ENCODE data around the gene NAGK. TPM values are rescaled to one million over a fixed set of nuclear protein-coding genes. Genes with fewer than 3 reads are reported as not detected.

The NAGK gene
- total and polyA plus RNA-seq, 2 experiments from 2014 or later: 47.0 to 55.6 TPM

DNA sequence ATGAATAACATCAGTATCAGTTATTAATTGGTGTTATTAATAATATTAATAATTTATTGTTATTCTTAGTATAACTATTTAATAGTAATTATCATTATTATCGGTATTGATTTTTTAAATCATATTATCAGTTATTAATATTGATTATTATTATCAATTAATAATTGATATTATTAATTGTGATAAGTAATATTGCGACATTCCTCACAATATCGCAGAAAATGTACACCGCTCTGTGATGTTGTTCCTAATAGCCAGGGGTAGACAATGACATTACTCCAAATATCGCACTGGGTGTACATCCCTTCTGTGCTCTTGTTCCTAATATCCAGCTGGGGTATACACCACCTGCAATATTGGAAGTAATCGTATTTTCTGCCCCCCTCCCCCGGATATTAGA lies 23.3 kb upstream of the NAGK start (continued):
- TF ChIP-seq, protein P1, sequence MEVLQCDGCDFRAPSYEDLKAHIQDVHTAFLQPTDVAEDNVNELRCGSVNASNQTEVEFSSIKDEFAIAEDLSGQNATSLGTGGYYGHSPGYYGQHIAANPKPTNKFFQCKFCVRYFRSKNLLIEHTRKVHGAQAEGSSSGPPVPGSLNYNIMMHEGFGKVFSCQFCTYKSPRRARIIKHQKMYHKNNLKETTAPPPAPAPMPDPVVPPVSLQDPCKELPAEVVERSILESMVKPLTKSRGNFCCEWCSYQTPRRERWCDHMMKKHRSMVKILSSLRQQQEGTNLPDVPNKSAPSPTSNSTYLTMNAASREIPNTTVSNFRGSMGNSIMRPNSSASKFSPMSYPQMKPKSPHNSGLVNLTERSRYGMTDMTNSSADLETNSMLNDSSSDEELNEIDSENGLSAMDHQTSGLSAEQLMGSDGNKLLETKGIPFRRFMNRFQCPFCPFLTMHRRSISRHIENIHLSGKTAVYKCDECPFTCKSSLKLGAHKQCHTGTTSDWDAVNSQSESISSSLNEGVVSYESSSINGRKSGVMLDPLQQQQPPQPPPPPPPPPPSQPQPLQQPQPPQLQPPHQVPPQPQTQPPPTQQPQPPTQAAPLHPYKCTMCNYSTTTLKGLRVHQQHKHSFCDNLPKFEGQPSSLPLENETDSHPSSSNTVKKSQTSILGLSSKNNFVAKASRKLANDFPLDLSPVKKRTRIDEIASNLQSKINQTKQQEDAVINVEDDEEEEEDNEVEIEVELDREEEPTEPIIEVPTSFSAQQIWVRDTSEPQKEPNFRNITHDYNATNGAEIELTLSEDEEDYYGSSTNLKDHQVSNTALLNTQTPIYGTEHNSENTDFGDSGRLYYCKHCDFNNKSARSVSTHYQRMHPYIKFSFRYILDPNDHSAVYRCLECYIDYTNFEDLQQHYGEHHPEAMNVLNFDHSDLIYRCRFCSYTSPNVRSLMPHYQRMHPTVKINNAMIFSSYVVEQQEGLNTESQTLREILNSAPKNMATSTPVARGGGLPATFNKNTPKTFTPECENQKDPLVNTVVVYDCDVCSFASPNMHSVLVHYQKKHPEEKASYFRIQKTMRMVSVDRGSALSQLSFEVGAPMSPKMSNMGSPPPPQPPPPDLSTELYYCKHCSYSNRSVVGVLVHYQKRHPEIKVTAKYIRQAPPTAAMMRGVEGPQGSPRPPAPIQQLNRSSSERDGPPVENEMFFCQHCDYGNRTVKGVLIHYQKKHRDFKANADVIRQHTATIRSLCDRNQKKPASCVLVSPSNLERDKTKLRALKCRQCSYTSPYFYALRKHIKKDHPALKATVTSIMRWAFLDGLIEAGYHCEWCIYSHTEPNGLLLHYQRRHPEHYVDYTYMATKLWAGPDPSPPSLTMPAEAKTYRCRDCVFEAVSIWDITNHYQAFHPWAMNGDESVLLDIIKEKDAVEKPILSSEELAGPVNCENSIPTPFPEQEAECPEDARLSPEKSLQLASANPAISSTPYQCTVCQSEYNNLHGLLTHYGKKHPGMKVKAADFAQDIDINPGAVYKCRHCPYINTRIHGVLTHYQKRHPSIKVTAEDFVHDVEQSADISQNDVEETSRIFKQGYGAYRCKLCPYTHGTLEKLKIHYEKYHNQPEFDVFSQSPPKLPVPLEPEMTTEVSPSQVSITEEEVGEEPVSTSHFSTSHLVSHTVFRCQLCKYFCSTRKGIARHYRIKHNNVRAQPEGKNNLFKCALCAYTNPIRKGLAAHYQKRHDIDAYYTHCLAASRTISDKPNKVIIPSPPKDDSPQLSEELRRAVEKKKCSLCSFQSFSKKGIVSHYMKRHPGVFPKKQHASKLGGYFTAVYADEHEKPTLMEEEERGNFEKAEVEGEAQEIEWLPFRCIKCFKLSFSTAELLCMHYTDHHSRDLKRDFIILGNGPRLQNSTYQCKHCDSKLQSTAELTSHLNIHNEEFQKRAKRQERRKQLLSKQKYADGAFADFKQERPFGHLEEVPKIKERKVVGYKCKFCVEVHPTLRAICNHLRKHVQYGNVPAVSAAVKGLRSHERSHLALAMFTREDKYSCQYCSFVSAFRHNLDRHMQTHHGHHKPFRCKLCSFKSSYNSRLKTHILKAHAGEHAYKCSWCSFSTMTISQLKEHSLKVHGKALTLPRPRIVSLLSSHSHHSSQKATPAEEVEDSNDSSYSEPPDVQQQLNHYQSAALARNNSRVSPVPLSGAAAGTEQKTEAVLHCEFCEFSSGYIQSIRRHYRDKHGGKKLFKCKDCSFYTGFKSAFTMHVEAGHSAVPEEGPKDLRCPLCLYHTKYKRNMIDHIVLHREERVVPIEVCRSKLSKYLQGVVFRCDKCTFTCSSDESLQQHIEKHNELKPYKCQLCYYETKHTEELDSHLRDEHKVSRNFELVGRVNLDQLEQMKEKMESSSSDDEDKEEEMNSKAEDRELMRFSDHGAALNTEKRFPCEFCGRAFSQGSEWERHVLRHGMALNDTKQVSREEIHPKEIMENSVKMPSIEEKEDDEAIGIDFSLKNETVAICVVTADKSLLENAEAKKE (CRISPR knock-in tag; IDR thresholded peaks at IDR 0.05): no peak
- TF ChIP-seq, protein P2, sequence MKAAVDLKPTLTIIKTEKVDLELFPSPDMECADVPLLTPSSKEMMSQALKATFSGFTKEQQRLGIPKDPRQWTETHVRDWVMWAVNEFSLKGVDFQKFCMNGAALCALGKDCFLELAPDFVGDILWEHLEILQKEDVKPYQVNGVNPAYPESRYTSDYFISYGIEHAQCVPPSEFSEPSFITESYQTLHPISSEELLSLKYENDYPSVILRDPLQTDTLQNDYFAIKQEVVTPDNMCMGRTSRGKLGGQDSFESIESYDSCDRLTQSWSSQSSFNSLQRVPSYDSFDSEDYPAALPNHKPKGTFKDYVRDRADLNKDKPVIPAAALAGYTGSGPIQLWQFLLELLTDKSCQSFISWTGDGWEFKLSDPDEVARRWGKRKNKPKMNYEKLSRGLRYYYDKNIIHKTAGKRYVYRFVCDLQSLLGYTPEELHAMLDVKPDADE (IDR thresholded peaks at IDR 0.05): no peak

DNA sequence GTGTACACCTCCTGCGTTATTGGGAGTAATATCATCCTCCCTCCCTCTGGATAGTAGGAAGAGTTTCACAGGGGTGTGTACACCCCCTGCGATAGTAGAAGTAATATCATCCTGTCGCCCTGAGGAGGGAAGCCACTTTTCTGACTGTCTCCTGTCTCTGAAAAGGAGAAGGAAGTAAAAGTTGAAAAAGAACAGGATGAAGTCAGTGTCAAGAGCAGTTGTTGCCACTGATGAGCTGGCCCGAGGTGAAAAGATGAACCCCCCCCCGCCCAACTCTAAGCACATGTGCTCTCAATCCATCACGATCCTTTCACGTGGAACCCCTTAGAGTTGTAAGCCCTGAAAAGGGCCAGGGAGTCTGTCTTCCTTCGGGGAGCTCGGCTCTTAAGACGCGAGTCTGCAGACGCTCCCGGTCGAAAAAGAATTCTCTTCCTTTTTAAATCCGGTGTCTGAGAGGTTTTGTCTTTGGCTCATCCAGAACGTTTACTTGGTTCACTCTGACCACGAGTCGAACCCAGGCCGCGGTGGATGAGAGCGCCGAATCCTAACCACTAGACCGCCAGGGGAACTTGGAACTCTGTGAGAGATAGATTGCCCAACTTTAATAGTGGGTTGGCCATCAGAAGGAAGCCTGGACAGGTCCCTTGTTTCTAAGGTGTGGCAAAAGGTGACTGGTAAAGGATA lies 22.4 kb upstream of the NAGK start:
- H3K79me2 ChIP-seq (replicated peaks; ENCODE audit: insufficient read depth): no peaks in the 10 kb centered on the region
- TF ChIP-seq, protein P3, sequence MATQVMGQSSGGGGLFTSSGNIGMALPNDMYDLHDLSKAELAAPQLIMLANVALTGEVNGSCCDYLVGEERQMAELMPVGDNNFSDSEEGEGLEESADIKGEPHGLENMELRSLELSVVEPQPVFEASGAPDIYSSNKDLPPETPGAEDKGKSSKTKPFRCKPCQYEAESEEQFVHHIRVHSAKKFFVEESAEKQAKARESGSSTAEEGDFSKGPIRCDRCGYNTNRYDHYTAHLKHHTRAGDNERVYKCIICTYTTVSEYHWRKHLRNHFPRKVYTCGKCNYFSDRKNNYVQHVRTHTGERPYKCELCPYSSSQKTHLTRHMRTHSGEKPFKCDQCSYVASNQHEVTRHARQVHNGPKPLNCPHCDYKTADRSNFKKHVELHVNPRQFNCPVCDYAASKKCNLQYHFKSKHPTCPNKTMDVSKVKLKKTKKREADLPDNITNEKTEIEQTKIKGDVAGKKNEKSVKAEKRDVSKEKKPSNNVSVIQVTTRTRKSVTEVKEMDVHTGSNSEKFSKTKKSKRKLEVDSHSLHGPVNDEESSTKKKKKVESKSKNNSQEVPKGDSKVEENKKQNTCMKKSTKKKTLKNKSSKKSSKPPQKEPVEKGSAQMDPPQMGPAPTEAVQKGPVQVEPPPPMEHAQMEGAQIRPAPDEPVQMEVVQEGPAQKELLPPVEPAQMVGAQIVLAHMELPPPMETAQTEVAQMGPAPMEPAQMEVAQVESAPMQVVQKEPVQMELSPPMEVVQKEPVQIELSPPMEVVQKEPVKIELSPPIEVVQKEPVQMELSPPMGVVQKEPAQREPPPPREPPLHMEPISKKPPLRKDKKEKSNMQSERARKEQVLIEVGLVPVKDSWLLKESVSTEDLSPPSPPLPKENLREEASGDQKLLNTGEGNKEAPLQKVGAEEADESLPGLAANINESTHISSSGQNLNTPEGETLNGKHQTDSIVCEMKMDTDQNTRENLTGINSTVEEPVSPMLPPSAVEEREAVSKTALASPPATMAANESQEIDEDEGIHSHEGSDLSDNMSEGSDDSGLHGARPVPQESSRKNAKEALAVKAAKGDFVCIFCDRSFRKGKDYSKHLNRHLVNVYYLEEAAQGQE (IDR thresholded peaks at IDR 0.05; ENCODE audit: unreplicated experiment): no peak
- TF ChIP-seq, protein P2 (IDR thresholded peaks at IDR 0.05): no peak
- TF ChIP-seq NANOG (IDR thresholded peaks at IDR 0.05; ENCODE audit: borderline replicate concordance) (no peak), EZH2phosphoT487 (IDR thresholded peaks at IDR 0.05; ENCODE audit: unreplicated experiment) (no peak), EZH2 (IDR thresholded peaks at IDR 0.05; ENCODE audit: low read depth, unreplicated experiment) (no peak), ZNF114 (CRISPR knock-in tag; IDR thresholded peaks at IDR 0.05) (no peak), ZNF331 (CRISPR knock-in tag; IDR thresholded peaks at IDR 0.05; ENCODE audit: low read depth) (no peak), STAT1 (IDR thresholded peaks at IDR 0.05; ENCODE audit: unreplicated experiment) (no peak)

More for the DNA sequence above, 22.4 kb upstream of the NAGK start:
- Histone ChIP-seq H3K4me3 (no peak overlapping the region), H4K20me1 (replicated peaks; ENCODE audit: insufficient read depth) (no peaks in the 10 kb centered on the region), H3K27me3 (ENCODE audit: insufficient read depth) (no peaks in the 10 kb centered on the region), H3F3A (replicated peaks; ENCODE audit: low read depth) (no peaks in the 10 kb centered on the region), H3K4me2 (no peak overlapping the region), H3K9me2 (ENCODE audit: insufficient read depth) (no peaks in the 10 kb centered on the region), H3K27ac (ENCODE audit: low read depth) (no peak overlapping the region), H3K36me3 (ENCODE audit: insufficient read depth) (no peaks in the 10 kb centered on the region), H3K4me1 (ENCODE audit: insufficient read depth) (no peaks in the 10 kb centered on the region), H2AFZ (peak overlapping the region; percentile 56; the same call in 1 of the 2 replicates)
- ATAC-seq (no peak), DNase-seq (ENCODE audit: low spot score) (no peak)
- Mint-ChIP-seq H3K36me3 (ENCODE audit: low read depth) (no peaks in the 10 kb centered on the region), H3K27ac (no peak overlapping the region), H3K9me3 (no peaks in the 10 kb centered on the region), H3K4me3 (no peak overlapping the region), H3K27me3 (ENCODE audit: insufficient read depth, low read depth, poor library complexity) (no peaks in the 10 kb centered on the region), H3K4me1 (peaks cover 6% of the 10 kb centered on the region; the same call in 2 of the 3 replicates)

Data from GM23338 (cell line).